ENCODE data around the gene VEPH1.

VEPH1 gene

DNA sequence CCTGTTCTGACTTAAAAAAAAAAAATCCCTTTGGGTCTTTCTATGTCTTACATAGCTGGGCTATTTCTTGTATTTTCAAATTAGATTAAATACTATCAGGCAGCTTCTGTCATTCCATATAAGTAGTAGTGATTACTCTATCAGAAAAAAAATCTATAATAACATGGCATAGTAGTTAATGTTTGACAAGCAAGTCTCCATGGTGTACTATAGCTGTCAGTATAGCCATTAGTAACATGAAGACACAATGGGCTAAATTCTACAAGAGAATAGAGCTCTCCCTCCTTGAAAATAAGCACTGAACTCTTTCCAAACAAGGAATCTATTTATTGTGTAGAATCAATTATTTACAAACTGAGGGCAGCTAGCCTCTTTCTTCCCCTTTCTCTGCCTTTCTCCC is 19.4 kb upstream of the VEPH1 start:
- no peaks in the 10 kb centered on the region for H3K36me3 ChIP-seq (ENCODE audit: control insufficient read depth, insufficient read depth, low read length)
- DNase-seq (ENCODE audit: extremely low read depth, insufficient read length), result no peak
- no peak overlapping the region for H3K4me3 ChIP-seq (replicated peaks; ENCODE audit: low read depth, low read length)
- H3K27me3 ChIP-seq (replicated peaks; ENCODE audit: control insufficient read depth, insufficient read depth, low read length), result no peaks in the 10 kb centered on the region; the same call in 1 of the 2 replicates
- TF ChIP-seq, protein P1, sequence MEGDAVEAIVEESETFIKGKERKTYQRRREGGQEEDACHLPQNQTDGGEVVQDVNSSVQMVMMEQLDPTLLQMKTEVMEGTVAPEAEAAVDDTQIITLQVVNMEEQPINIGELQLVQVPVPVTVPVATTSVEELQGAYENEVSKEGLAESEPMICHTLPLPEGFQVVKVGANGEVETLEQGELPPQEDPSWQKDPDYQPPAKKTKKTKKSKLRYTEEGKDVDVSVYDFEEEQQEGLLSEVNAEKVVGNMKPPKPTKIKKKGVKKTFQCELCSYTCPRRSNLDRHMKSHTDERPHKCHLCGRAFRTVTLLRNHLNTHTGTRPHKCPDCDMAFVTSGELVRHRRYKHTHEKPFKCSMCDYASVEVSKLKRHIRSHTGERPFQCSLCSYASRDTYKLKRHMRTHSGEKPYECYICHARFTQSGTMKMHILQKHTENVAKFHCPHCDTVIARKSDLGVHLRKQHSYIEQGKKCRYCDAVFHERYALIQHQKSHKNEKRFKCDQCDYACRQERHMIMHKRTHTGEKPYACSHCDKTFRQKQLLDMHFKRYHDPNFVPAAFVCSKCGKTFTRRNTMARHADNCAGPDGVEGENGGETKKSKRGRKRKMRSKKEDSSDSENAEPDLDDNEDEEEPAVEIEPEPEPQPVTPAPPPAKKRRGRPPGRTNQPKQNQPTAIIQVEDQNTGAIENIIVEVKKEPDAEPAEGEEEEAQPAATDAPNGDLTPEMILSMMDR (IDR thresholded peaks at IDR 0.05; ENCODE audit: insufficient read depth, low read length, poor library complexity, severe bottlenecking), result no peak

DNA sequence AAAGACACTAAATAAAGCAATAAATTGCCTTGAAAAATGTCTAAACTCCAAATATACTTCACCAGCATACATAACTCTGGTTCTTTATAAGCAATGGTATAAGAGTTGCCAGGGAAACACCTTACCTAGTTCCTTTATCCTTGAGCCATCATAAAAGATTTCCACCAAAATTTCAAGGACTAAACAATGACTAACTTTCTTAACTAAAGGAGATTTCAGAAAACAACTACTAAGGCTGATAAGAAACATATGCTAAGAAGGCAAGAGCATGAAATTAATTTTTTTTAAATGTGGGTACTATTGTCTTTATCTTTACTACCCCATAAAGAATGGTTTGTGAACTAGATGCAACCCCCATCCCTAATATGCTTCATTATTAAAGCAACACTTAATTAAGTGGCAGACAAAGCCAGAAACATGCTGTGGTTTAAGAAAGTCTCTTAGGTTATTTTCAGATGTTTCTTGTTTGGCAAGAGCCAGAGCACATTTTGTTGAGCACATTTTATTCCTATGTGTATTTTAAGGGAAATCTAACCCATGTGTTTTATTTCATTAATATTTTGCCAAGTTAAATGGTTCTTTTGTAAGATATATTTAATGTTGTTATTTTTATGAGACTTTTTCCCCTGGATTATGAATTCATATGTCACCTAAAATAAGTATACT is 17.4 kb upstream of the VEPH1 start:
- DNase-seq (ENCODE audit: extremely low read depth, insufficient read length), result no peak
- no peaks in the 10 kb centered on the region for H3K27me3 ChIP-seq (replicated peaks; ENCODE audit: control insufficient read depth, insufficient read depth, low read length)
- no peaks in the 10 kb centered on the region for H3K36me3 ChIP-seq (ENCODE audit: control insufficient read depth, insufficient read depth, low read length)
- TF ChIP-seq, protein P1 (IDR thresholded peaks at IDR 0.05; ENCODE audit: insufficient read depth, low read length, poor library complexity, severe bottlenecking), result no peak
- H3K4me3 ChIP-seq (replicated peaks; ENCODE audit: low read depth, low read length), result no peak overlapping the region

DNA sequence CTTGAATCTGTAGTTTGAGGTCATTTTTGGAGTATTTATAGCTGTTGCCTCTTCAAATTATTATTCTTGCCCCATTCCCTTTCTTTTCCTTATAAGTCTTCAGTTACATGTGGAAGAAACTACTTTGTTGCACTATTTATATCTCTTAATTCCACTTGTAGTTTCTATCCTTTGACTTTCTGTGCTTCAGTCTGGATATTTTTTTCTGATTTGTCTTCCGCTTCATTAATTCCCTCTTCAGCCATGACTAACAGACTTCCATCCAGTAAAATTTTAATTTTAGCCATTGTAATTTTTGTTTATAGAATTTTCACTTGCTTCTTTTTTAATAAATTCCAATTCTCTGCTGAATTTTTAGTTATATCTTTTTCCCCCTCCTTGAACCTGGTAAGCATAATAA is 15.7 kb upstream of the VEPH1 start:
- no peak overlapping the region for H3K4me3 ChIP-seq (replicated peaks; ENCODE audit: low read depth, low read length)
- H3K27me3 ChIP-seq (replicated peaks; ENCODE audit: control insufficient read depth, insufficient read depth, low read length), result no peaks in the 10 kb centered on the region
- H3K36me3 ChIP-seq (ENCODE audit: control insufficient read depth, insufficient read depth, low read length), result no peaks in the 10 kb centered on the region
- DNase-seq (ENCODE audit: extremely low read depth, insufficient read length), result no peak
- TF ChIP-seq, protein P1 (IDR thresholded peaks at IDR 0.05; ENCODE audit: insufficient read depth, low read length, poor library complexity, severe bottlenecking), result no peak

DNA sequence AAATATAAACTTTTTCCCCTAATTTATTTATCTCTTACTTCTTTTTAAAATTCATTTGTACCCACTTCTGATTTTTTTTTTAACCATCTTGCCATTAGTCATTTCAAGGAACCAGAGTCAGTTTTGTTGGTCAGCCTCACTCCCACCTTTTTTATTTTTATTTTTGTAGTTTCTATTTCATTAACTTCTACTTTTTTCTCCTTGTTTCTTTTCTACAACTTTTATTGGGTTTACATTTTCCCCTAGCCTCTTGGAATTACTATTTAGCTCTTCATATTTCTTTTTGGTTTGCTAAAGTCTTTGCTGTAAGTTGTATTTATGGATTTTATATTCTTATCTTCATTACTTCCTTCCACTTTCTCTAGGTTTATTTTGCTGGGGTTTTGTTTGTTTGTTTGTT is 13.7 kb upstream of the VEPH1 start:
- H3K4me3 ChIP-seq (replicated peaks; ENCODE audit: low read depth, low read length), result no peak overlapping the region
- H3K36me3 ChIP-seq (ENCODE audit: control insufficient read depth, insufficient read depth, low read length), result no peaks in the 10 kb centered on the region
- no peaks in the 10 kb centered on the region for H3K27me3 ChIP-seq (replicated peaks; ENCODE audit: control insufficient read depth, insufficient read depth, low read length)
- TF ChIP-seq, protein P1 (IDR thresholded peaks at IDR 0.05; ENCODE audit: insufficient read depth, low read length, poor library complexity, severe bottlenecking), result no peak
- DNase-seq (ENCODE audit: extremely low read depth, insufficient read length), result no peak

DNA sequence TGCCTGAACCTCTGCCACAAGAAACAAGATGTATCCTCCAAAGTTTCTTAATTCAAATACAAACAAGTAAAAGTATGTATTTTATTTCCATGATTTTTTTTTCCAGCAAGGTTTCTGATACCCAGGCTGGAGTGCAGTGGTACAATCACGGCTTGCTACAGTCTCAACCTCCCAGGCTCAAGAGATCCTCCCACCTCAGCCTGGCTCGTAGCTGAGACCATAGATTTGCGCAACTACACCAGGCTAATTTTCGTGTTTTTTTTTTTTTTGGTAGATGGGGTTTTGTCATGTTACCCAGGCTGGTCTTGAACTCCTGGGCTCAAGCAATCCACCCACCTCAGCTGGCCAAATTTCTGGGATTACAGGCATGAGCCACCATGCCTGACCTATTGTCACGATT is 12.2 kb upstream of the VEPH1 start:
- no peak for DNase-seq (ENCODE audit: extremely low read depth, insufficient read length)
- no peak overlapping the region for H3K4me3 ChIP-seq (replicated peaks; ENCODE audit: low read depth, low read length)
- H3K36me3 ChIP-seq (ENCODE audit: control insufficient read depth, insufficient read depth, low read length), result no peaks in the 10 kb centered on the region
- TF ChIP-seq, protein P1 (IDR thresholded peaks at IDR 0.05; ENCODE audit: insufficient read depth, low read length, poor library complexity, severe bottlenecking), result no peak
- no peaks in the 10 kb centered on the region for H3K27me3 ChIP-seq (replicated peaks; ENCODE audit: control insufficient read depth, insufficient read depth, low read length)

Measured in GM06990 (cell line).